RWPE2 (cell line): Measurements from ENCODE around the gene METTL15.

Experiments used
- ATAC-seq: fragments of 200-7000 bp; cut with Tn5 transposase; 3 replicates; pipeline ENCODE4 v1.9.1; 2021; ENCODE audit warnings: low read depth
- DNase-seq: peaks from one replicate; pipeline ENCODE4 v3.0.0-alpha.2; 2020; ENCODE audit warnings: low spot score
- H3K27ac ChIP-seq: fragments of 450-650 bp; 2 replicates; pipeline ENCODE4 v1.5.1; 2017; ENCODE audit warnings: mild to moderate bottlenecking; ENCODE audit not compliant: poor library complexity, severe bottlenecking
- H3K27me3 ChIP-seq: fragments of 250-450 bp; sonication (Bioruptor Pico); 2 replicates; pipeline ENCODE4 v1.5.1; 2021; ENCODE audit warnings: mild to moderate bottlenecking, moderate library complexity; ENCODE audit not compliant: insufficient read depth, poor library complexity, severe bottlenecking
- H3K36me3 ChIP-seq: fragments of 250-450 bp; sonication (Bioruptor Pico); 2 replicates; pipeline ENCODE4 v1.5.1; 2020; ENCODE audit warnings: low read depth, mild to moderate bottlenecking, moderate library complexity
- H3K4me1 ChIP-seq: fragments of 250-450 bp; sonication (Bioruptor Pico); 2 replicates; pipeline ENCODE4 v1.5.1; 2021; ENCODE audit warnings: mild to moderate bottlenecking, moderate library complexity; ENCODE audit not compliant: insufficient read depth, poor library complexity, severe bottlenecking
- H3K4me3 ChIP-seq: fragments of 250-450 bp; sonication (Bioruptor Pico); 2 replicates; pipeline ENCODE4 v1.5.1; 2021; ENCODE audit warnings: mild to moderate bottlenecking, moderate library complexity; ENCODE audit not compliant: severe bottlenecking
- H3K9me3 ChIP-seq: fragments of 250-450 bp; sonication (Bioruptor Pico); 2 replicates; pipeline ENCODE4 v1.5.1; 2021; ENCODE audit warnings: mild to moderate bottlenecking, moderate library complexity; ENCODE audit not compliant: severe bottlenecking
- TF ChIP-seq, protein P1 (sequence below): fragments of 450-650 bp; IDR thresholded peaks from one replicate; pipeline ENCODE4 v1.5.1; 2017; ENCODE audit warnings: mild to moderate bottlenecking, moderate library complexity; ENCODE audit not compliant: poor library complexity, severe bottlenecking

The METTL15 gene

DNA sequence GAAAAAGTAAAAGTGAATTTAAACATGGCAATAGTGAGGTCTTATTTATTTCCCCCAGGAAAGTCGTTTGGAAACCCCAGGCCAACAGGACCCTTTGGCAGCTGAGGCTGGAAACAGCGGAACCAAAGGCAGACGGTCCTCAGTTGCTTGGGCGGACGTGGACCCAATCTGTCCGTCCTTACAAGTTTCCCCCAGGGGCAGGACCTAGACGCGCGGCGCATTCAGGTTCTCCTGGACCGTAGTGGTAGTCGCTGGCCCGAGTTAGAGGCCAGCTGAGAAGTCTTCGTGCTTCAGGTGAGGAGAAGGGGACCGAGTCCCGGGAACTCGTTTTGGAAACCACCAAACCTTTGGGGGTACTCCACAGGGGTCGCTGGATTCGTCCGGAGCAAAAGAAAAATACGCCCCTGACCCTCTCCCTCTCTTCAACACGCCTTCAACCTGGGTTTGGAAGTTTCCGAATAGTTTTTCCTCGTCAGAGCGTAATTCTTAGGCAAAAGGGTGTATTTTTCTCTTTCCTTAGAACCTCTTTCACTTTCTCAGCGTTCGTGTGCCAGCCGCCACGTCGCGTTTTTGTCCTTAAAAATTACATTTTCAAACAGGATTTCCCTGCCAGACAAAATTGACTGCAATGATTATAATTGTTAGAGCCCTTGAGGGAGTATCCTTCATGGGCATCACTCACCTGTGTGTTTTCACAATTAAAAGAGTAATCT lies 2.1 kb downstream of the METTL15 start:
- ATAC-seq (peak; percentile 71), DNase-seq (peak; percentile 77)
- Histone ChIP-seq H3K27ac (peak overlapping the region; percentile 80), H3K4me3 (peak overlapping the region; percentile 59), H3K27me3 (no peaks in the 10 kb centered on the region), H3K4me1 (peaks cover 36% of the 10 kb centered on the region), H3K36me3 (peaks cover 43% of the 10 kb centered on the region), H3K9me3 (no peaks in the 10 kb centered on the region)
- TF ChIP-seq, protein P1, sequence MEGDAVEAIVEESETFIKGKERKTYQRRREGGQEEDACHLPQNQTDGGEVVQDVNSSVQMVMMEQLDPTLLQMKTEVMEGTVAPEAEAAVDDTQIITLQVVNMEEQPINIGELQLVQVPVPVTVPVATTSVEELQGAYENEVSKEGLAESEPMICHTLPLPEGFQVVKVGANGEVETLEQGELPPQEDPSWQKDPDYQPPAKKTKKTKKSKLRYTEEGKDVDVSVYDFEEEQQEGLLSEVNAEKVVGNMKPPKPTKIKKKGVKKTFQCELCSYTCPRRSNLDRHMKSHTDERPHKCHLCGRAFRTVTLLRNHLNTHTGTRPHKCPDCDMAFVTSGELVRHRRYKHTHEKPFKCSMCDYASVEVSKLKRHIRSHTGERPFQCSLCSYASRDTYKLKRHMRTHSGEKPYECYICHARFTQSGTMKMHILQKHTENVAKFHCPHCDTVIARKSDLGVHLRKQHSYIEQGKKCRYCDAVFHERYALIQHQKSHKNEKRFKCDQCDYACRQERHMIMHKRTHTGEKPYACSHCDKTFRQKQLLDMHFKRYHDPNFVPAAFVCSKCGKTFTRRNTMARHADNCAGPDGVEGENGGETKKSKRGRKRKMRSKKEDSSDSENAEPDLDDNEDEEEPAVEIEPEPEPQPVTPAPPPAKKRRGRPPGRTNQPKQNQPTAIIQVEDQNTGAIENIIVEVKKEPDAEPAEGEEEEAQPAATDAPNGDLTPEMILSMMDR, result no peak

DNA sequence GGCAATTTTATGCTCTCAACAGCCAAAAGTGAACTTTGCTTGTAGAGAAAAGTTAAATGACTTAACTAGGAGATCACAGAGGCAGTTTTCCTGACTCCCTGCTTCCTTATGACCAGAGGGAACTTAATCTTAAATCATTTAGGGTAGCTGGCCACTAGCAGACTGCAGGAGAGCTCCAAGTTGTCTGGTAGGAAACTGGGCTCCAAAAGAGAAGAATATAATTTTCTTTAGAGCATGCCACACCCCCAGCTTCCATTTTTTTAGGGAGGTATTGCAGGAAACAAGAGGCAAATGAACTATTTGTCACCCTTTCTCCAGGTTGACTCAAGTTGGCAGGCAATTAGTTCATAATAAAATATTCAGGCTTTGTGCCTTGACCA lies 2.6 kb downstream of the METTL15 start:
- Histone ChIP-seq H3K27ac (peak overlapping the region; percentile 80), H3K27me3 (no peaks in the 10 kb centered on the region), H3K4me1 (peaks cover 30% of the 10 kb centered on the region), H3K9me3 (no peaks in the 10 kb centered on the region), H3K4me3 (peak overlapping the region; percentile 59), H3K36me3 (peaks cover 49% of the 10 kb centered on the region)
- no peak for DNase-seq
- ATAC-seq, result no peak
- TF ChIP-seq, protein P1, result no peak

DNA sequence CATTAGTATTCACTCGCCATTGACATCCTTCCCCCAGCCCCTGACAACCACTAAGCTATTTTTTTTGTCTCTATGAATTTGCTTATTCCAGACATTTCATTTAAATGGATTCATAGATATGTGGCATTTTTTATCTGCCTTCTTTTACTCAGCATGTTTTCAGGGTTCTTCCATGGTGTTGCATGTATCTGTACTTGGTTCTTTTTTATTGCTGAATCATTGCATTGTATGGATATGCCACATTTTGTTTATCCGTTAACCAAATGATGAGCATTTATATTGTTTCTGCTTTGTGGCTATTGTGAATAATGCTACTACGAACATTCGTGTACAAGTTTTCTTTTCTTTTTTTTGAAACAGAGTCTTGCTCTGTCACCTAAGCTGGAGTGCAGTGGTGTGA lies 5.9 kb downstream of the METTL15 start:
- Histone ChIP-seq H3K4me1 (peaks cover 18% of the 10 kb centered on the region), H3K27ac (no peak overlapping the region), H3K9me3 (no peaks in the 10 kb centered on the region), H3K27me3 (no peaks in the 10 kb centered on the region), H3K36me3 (peaks cover 62% of the 10 kb centered on the region), H3K4me3 (no peak overlapping the region)
- TF ChIP-seq, protein P1, result no peak
- no peak for ATAC-seq
- DNase-seq, result no peak

DNA sequence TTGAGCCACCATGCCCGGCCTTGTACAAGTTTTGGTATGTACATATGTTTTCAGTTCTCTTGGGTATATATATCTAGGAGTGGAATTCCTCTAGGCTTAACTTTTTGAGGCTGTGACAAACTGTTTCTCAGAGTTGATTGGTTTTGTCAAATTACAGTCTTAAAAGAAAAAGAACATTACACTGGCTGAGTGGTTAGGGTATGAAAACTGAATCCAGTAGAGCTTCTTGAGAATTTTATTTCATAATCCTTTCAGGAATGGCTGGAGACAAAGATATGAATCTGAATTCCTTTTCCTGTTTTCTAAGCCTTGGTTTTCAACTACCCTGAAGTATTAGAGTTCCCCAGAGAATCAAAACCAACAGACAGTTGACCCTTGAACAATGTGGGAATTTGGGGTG lies 6.5 kb downstream of the METTL15 start:
- no peaks in the 10 kb centered on the region for H3K27me3 ChIP-seq
- no peaks in the 10 kb centered on the region for H3K9me3 ChIP-seq
- no peak for DNase-seq
- H3K4me1 ChIP-seq, result peaks cover 14% of the 10 kb centered on the region
- no peak overlapping the region for H3K4me3 ChIP-seq
- H3K36me3 ChIP-seq, result peaks cover 62% of the 10 kb centered on the region
- TF ChIP-seq, protein P1, result no peak
- H3K27ac ChIP-seq, result no peak overlapping the region
- no peak for ATAC-seq

DNA sequence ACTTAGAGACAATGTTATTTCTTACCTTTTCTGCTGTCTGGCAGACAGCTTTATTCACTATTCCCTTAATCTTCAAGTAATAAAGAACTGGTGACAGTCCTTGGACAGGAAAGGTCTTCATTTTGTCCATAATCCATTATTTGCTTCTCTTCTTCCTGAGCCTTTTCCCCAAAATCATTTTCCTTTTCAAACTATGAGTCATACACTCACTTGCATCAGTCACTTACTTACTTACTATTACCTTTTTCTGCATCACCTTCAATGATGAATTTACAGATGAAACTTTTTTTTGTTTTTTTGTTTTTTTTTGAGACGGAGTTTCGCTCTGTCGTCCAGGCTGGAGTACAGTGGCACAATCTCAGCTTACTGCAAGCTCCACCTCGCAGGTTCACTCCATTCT lies 9.5 kb downstream of the METTL15 start:
- H3K27ac ChIP-seq, result no peak overlapping the region

More for the DNA sequence above, 9.5 kb downstream of the METTL15 start:
- Histone ChIP-seq H3K27me3 (no peaks in the 10 kb centered on the region), H3K9me3 (no peaks in the 10 kb centered on the region), H3K36me3 (peaks cover 63% of the 10 kb centered on the region), H3K4me3 (no peak overlapping the region), H3K4me1 (peaks cover 10% of the 10 kb centered on the region)
- DNase-seq (no peak), ATAC-seq (no peak)
- TF ChIP-seq, protein P1, result no peak
